Uterus (tissue), 2 donors: ENCODE measurements around the gene EEFSEC.

Source experiments
- POLR2A ChIP-seq, 2 donors: fragments of 450-650 bp; IDR thresholded peaks; one replicate each; pipeline ENCODE4 v1.6.1; 2016; ENCODE audit warnings: antibody characterized with exemption in 2 of 2, mild to moderate bottlenecking in 1 of 2, moderate library complexity in 1 of 2
- TF ChIP-seq, protein P1 (sequence below), 4 experiments: fragments of 200-600 bp in 2 of 4; fragments of 450-650 bp in 2 of 4; sonication (generic) in 2 of 4; IDR thresholded peaks; one replicate each; pipeline ENCODE4 v1.5.1; 2016 to 2019; ENCODE audit warnings: antibody characterized with exemption in 4 of 4, mild to moderate bottlenecking in 2 of 4, moderate library complexity in 1 of 4

DNA sequence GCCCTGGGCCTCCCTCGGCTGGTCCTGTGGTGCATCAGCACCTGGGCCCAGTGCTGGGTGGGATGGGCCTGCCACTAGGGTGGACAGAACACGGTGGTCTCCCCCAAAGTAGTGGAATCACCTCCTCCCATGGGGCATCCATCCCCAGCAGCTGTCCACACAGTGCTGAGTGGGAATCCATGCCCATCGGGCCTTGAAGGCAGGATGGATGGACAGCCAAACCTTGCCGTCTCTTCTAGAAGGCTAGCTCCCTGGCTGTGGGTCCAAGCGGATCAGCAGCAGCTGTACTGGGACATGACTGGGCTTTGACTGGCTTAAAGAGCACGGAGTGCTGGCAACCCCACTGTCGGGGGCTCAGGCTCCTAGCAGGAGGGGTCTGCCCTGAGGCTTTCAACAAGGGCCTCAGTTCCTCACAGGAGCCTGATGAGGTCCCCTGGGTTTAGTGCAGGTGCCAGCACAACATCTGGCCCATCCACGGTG, 189.5 kb downstream of the EEFSEC start:
- TF ChIP-seq, protein P1, sequence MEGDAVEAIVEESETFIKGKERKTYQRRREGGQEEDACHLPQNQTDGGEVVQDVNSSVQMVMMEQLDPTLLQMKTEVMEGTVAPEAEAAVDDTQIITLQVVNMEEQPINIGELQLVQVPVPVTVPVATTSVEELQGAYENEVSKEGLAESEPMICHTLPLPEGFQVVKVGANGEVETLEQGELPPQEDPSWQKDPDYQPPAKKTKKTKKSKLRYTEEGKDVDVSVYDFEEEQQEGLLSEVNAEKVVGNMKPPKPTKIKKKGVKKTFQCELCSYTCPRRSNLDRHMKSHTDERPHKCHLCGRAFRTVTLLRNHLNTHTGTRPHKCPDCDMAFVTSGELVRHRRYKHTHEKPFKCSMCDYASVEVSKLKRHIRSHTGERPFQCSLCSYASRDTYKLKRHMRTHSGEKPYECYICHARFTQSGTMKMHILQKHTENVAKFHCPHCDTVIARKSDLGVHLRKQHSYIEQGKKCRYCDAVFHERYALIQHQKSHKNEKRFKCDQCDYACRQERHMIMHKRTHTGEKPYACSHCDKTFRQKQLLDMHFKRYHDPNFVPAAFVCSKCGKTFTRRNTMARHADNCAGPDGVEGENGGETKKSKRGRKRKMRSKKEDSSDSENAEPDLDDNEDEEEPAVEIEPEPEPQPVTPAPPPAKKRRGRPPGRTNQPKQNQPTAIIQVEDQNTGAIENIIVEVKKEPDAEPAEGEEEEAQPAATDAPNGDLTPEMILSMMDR (IDR thresholded peaks at IDR 0.05): no peak
- no peak for TF ChIP-seq POLR2A (IDR thresholded peaks at IDR 0.05)
